ENCODE results near the gene ACADL. TPM values are rescaled to one million over a fixed set of nuclear protein-coding genes. Genes with fewer than 3 reads are reported as not detected.

Gene ACADL
- total and polyA plus RNA-seq, 2 of the 8 experiments (the other 6 are each of a cell fraction or from before 2014, with no cell fraction given): 0.11 to 0.34 TPM

DNA sequence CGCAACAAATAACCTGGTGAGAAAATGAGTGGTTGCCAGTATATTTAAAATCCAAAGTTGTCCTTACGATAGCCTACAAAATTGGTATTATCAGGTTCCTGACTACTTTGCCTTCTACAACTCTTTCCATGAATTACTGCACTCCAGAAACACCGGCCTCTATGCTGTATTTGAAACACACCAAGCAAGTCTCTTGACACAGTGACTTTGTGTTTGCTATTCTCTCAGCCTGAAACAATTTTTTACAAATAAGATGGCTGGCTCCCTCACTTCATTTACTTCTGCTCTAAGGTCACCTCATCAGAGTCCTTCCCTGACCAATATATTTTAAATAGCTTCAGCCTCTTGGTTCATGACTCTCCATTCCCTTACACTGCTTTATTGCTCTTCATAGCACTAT lies 66.2 kb downstream of the ACADL start:
- H3K9ac ChIP-seq (replicated peaks in 1 of 4; ENCODE audit: extremely low read depth in 1 of 4, low read depth in 3 of 4, low read length in 3 of 4): no peak overlapping the region
- H4K91ac ChIP-seq (replicated peaks; ENCODE audit: insufficient read length, low read length): no peak overlapping the region
- no peak overlapping the region for H3K23ac ChIP-seq (ENCODE audit: insufficient read length)
- H2BK20ac ChIP-seq (ENCODE audit: low read length): no peak overlapping the region
- H3K18ac ChIP-seq (ENCODE audit: extremely low read depth, low read length): no peak overlapping the region
- no peak overlapping the region for H3K4ac ChIP-seq (replicated peaks; ENCODE audit: insufficient read length, low read depth, low read length)
- 0 out of 8 replicates have a peak, but pooled peaks cover 0 to 4% (median 0%) of the 10 kb centered on the region in 4 experiments for H3K36me3 ChIP-seq (ENCODE audit: control insufficient read depth in 2 of 4, insufficient read depth in 4 of 4, low read length in 3 of 4)
- peaks cover 0 to 70% of the 10 kb centered on the region in 2 experiments; a peak in 3 of 4 replicates for H3K79me2 ChIP-seq (ENCODE audit: control insufficient read depth in 1 of 2, insufficient read depth in 2 of 2, low read length in 2 of 2)
- DNase-seq (ENCODE audit: low read depth in 1 of 2, low spot score in 2 of 2) (no peak), FAIRE-seq (no peak)
- H2BK5ac ChIP-seq (ENCODE audit: low read depth, low read length): no peak overlapping the region
- H4K20me1 ChIP-seq (replicated peaks in 1 of 2; ENCODE audit: control insufficient read depth in 1 of 2, insufficient read depth in 2 of 2, low read length in 2 of 2): no peaks in the 10 kb centered on the region
- no peaks in the 10 kb centered on the region for H3K23me2 ChIP-seq (ENCODE audit: low read depth, low read length)
- no peak overlapping the region for H2AFZ ChIP-seq (ENCODE audit: low read length)
- no peak for TF ChIP-seq TCF12 (IDR thresholded peaks at IDR 0.05; ENCODE audit: low read depth, low read length)
- POLR2A ChIA-PET (ENCODE audit: partially characterized antibody): no interaction called here
- CTCF ChIA-PET (ENCODE audit: partially characterized antibody): interaction anchor here (0.6 to 1.6 kb wide), 3 partner anchors 38 to 86 kb away, joined by 3 to 4 read pairs (median 3); no protein-coding TSS in a partner anchor
- no peak overlapping the region for H2BK15ac ChIP-seq (ENCODE audit: low read length)
- H3K14ac ChIP-seq (ENCODE audit: insufficient read length): no peak overlapping the region
- no peak overlapping the region for H4K8ac ChIP-seq (ENCODE audit: extremely low read depth, insufficient read depth, low read length)
- WGBS, 2 experiments (ENCODE audit: extremely low coverage in 1 of 2, insufficient coverage in 1 of 2, insufficient read length in 1 of 2, insufficient replicate concordance in 2 of 2, low coverage in 1 of 2, low lambda C conversion rate in 2 of 2, missing lambda C conversion rate in 1 of 2): 95% methylated on average over 3 of the region's 3 CpGs; no CpG with 5 or more reads in 1 of the 2 experiments
- H3K27me3 ChIP-seq (replicated peaks in 1 of 4; ENCODE audit: control insufficient read depth in 3 of 4, extremely low read depth in 1 of 4, insufficient read depth in 3 of 4, low read length in 3 of 4): no peaks in the 10 kb centered on the region
- H2BK12ac ChIP-seq (ENCODE audit: low read depth, low read length): no peak overlapping the region
- H3K27ac ChIP-seq (ENCODE audit: low read depth, low read length): no peak overlapping the region
- no peak overlapping the region for H3K56ac ChIP-seq (replicated peaks; ENCODE audit: insufficient read length, low read depth, low read length)
- H3K4me2 ChIP-seq (ENCODE audit: insufficient read depth in 1 of 2, low read depth in 2 of 2, low read length in 2 of 2): no peak overlapping the region
- H4K5ac ChIP-seq (ENCODE audit: insufficient read length, low read depth, low read length): no peak overlapping the region
- no peak overlapping the region for H3K4me3 ChIP-seq (ENCODE audit: extremely low read depth in 1 of 4, insufficient read depth in 2 of 4, low read depth in 3 of 4, low read length in 4 of 4)
- no peaks in the 10 kb centered on the region; the same call in 1 of the 2 replicates for H3K79me1 ChIP-seq (ENCODE audit: low read depth, low read length)
- no peaks in the 10 kb centered on the region for H3K9me3 ChIP-seq (ENCODE audit: insufficient read depth in 2 of 2, low read depth in 1 of 2, low read length in 1 of 2)
- H2AK5ac ChIP-seq (ENCODE audit: low read depth, low read length): no peak overlapping the region
- H3K4me1 ChIP-seq (replicated peaks in 1 of 4; ENCODE audit: control insufficient read depth in 3 of 4, insufficient read depth in 4 of 4, low read length in 3 of 4): no peaks in the 10 kb centered on the region
- no peak overlapping the region for H2BK120ac ChIP-seq (replicated peaks; ENCODE audit: low read depth, low read length)

Data from H1 (cell line).